GM12878 (cell line): Measurements from ENCODE around the gene COPS3. TPM values are rescaled to one million over a fixed set of nuclear protein-coding genes. Genes with fewer than 3 reads are reported as not detected.

ENCODE experiments used
- ETV6 ChIP-seq, 2 experiments: fragments of 450-650 bp in 1 of 2; IDR thresholded peaks in 1 of 2; conservative IDR thresholded peaks in 1 of 2; 2 replicates each; pipeline ENCODE4 v1.6.1; 2014; ENCODE audit warnings: antibody characterized with exemption in 1 of 2, borderline replicate concordance in 1 of 2, low read depth in 1 of 2, mild to moderate bottlenecking in 1 of 2, moderate library complexity in 1 of 2
- HCFC1 ChIP-seq: fragments of 150-350 bp; IDR thresholded peaks from 2 replicates; pipeline ENCODE4 v1.6.1; 2014; ENCODE audit warnings: low read length
- STAT1 ChIP-seq: fragments of 450-650 bp; conservative IDR thresholded peaks from 2 replicates; pipeline ENCODE4 v1.6.1; 2014; ENCODE audit warnings: antibody characterized with exemption, mild to moderate bottlenecking
- USF1 ChIP-seq: IDR thresholded peaks from 2 replicates; pipeline ENCODE4 v1.6.1; 2011; ENCODE audit warnings: borderline replicate concordance, low read depth, mild to moderate bottlenecking, moderate library complexity, mixed read lengths, low read length; ENCODE audit not compliant: insufficient read depth; ENCODE audit errors: extremely low read length
- ZBTB11 ChIP-seq: fragments of 450-650 bp; formaldehyde crosslinking; IDR thresholded peaks from 2 replicates; pipeline ENCODE4 v1.5.0; 2022; ENCODE audit warnings: mild to moderate bottlenecking, missing genetic modification characterization
- polyA plus RNA-seq, 11 experiments: library from polyadenylated mRNA; depleted of rRNA in 4 of 11; unstranded in 6 of 11; stranded (reverse) in 5 of 11; fragments of >200 nt; fragmentation: Nextera tagmentation in 4 of 11; fragmentation: Illumina TruSeq in 1 of 11; extraction: Ambion mirVana in 4 of 11; extraction: Trizol in 1 of 11; gene quantifications; 1 replicate in 1 of 11; 2 replicates in 10 of 11; pipeline versions ENCODE4 v1.2.1 to v1.2.3, GENCODE V29; 2011 to 2016; ENCODE audit warnings: inconsistent platforms in 2 of 11, missing spikeins in 2 of 11, low read depth in 1 of 11
- total RNA-seq, 4 experiments: library from RNA; depleted of rRNA in 3 of 4; stranded (reverse); fragments of >200 nt in 3 of 4; fragmentation: Illumina TruSeq in 1 of 4; extraction: Trizol in 1 of 4; gene quantifications; 2 replicates each; pipeline versions ENCODE4 v1.2.1 to v1.2.3, GENCODE V29; 2013 to 2021
- TF ChIP-seq, protein P1 (sequence below): fragments of 450-650 bp; IDR thresholded peaks from 2 replicates; pipeline ENCODE4 v1.6.1; 2017; ENCODE audit warnings: antibody characterized with exemption, mild to moderate bottlenecking, moderate library complexity
- TF ChIP-seq, protein P2 (sequence below): IDR thresholded peaks from 2 replicates; pipeline ENCODE4 v1.6.1; 2011; ENCODE audit warnings: low read depth, mild to moderate bottlenecking, low read length, moderate library complexity, borderline replicate concordance; ENCODE audit errors: extremely low read depth

Gene COPS3
- total and polyA plus RNA-seq, 10 of the 15 experiments (the other 5 are each of a cell fraction or from before 2014, with no cell fraction given), result 99.7 to 187 (median 133) TPM

- TF ChIP-seq, protein P1, sequence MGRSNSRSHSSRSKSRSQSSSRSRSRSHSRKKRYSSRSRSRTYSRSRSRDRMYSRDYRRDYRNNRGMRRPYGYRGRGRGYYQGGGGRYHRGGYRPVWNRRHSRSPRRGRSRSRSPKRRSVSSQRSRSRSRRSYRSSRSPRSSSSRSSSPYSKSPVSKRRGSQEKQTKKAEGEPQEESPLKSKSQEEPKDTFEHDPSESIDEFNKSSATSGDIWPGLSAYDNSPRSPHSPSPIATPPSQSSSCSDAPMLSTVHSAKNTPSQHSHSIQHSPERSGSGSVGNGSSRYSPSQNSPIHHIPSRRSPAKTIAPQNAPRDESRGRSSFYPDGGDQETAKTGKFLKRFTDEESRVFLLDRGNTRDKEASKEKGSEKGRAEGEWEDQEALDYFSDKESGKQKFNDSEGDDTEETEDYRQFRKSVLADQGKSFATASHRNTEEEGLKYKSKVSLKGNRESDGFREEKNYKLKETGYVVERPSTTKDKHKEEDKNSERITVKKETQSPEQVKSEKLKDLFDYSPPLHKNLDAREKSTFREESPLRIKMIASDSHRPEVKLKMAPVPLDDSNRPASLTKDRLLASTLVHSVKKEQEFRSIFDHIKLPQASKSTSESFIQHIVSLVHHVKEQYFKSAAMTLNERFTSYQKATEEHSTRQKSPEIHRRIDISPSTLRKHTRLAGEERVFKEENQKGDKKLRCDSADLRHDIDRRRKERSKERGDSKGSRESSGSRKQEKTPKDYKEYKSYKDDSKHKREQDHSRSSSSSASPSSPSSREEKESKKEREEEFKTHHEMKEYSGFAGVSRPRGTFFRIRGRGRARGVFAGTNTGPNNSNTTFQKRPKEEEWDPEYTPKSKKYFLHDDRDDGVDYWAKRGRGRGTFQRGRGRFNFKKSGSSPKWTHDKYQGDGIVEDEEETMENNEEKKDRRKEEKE, result no peak
- TF ChIP-seq ZBTB11 (CRISPR knock-in tag), result no peak
- no peak for TF ChIP-seq HCFC1
- no peak for TF ChIP-seq ETV6 (conservative IDR thresholded peaks at IDR 0.05 in 1 of 2, IDR thresholded peaks at IDR 0.05 in 1 of 2; ENCODE audit: borderline replicate concordance in 1 of 2, low read depth in 1 of 2)
- no peak for TF ChIP-seq USF1
- no peak for TF ChIP-seq STAT1
- TF ChIP-seq, protein P2, sequence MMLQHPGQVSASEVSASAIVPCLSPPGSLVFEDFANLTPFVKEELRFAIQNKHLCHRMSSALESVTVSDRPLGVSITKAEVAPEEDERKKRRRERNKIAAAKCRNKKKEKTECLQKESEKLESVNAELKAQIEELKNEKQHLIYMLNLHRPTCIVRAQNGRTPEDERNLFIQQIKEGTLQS, result no peak
- TF ChIP-seq, all 136 proteins: peak for 0
These were observed 8.0 kb upstream of the COPS3 start (continued) for GRCh38 chr17:17289086-17289485.
